Heart right ventricle (tissue), 16 donors: ENCODE measurements around the gene SETD2. TPM values are rescaled to one million over a fixed set of nuclear protein-coding genes. Genes with fewer than 3 reads are reported as not detected.

ENCODE experiments used
- ATAC-seq, 8 donors: fragments of 200-7000 bp; cut with Tn5 transposase; one replicate each; pipeline ENCODE4 v1.9.1; 2020; ENCODE audit warnings: mild to moderate bottlenecking in 8 of 8, moderate library complexity in 8 of 8, moderate number of reproducible peaks in 1 of 8
- DNase-seq, 2 donors: peaks; one replicate each; pipeline ENCODE4 v3.0.0-alpha.2; 2020
- H3K27ac ChIP-seq, 10 donors: fragments of 200-600 bp; sonication (generic) in 2 of 10; one replicate each; pipeline versions ENCODE4 v1.5.0 to v1.8.0; 2020 to 2022; ENCODE audit warnings: mild to moderate bottlenecking in 3 of 10
- H3K27me3 ChIP-seq, 7 donors: fragments of 200-600 bp; one replicate each; pipeline ENCODE4 v1.8.0; 2021 to 2022; ENCODE audit warnings: mild to moderate bottlenecking in 2 of 7
- H3K36me3 ChIP-seq, 9 donors: fragments of 200-600 bp; sonication (generic) in 1 of 9; one replicate each; pipeline versions ENCODE4 v1.5.0 to v1.8.0; 2020 to 2022; ENCODE audit warnings: mild to moderate bottlenecking in 2 of 9
- H3K4me1 ChIP-seq, 9 donors: fragments of 200-600 bp; sonication (generic) in 1 of 9; one replicate each; pipeline versions ENCODE4 v1.5.0 to v1.8.0; 2020 to 2022; ENCODE audit warnings: mild to moderate bottlenecking in 4 of 9
- H3K4me3 ChIP-seq, 10 donors: fragments of 200-600 bp; sonication (generic) in 2 of 10; one replicate each; pipeline versions ENCODE4 v1.5.0 to v1.8.0; 2020 to 2022; ENCODE audit warnings: mild to moderate bottlenecking in 7 of 10, moderate library complexity in 2 of 10
- H3K9me3 ChIP-seq, 11 donors: fragments of 200-600 bp in 10 of 11; sonication (generic) in 2 of 11; one replicate each; pipeline versions ENCODE4 v1.5.0 to v1.8.0; 2013 to 2022; ENCODE audit warnings: mild to moderate bottlenecking in 2 of 11, control low read depth in 1 of 11, moderate library complexity in 1 of 11
- CTCF ChIP-seq, 9 donors: fragments of 200-600 bp; sonication (generic) in 2 of 9; IDR thresholded peaks; one replicate each; pipeline versions ENCODE4 v1.5.0 to v1.8.0; 2021 to 2022; ENCODE audit warnings: antibody characterized with exemption in 9 of 9, mild to moderate bottlenecking in 5 of 9, moderate library complexity in 1 of 9
- WGBS, 2 donors: extraction: QIAGEN DNeasy Blood & Tissue Kit; methylation state at CpG; one replicate each; pipeline ENCODE4 v1.1.7; 2013; ENCODE audit warnings: inconsistent platforms in 1 of 2; 5-methylcytosine and 5-hydroxymethylcytosine counted together
- intact Hi-C, 10 donors: fragments of 100-400 bp; cut with DNase I; formaldehyde crosslinking; loops; one replicate each; pipeline versions ENCODE4 v1.11.1 to v1.14.2; 2022
- polyA plus RNA-seq, 2 donors: library from polyadenylated mRNA; stranded (reverse); fragments of 200-250 nt; gene quantifications; one replicate each; pipeline ENCODE4 v1.2.3, GENCODE V29; 2013
- total RNA-seq, 10 donors: library from RNA; stranded (reverse); fragmentation: NEBNext Ultra II Directional in 3 of 10; extraction: Animal tissue kit (Norgen Biotek cat#: 25700) in 3 of 10; gene quantifications; one replicate each; pipeline versions ENCODE4 v1.2.1 to v1.2.4, GENCODE V29; 2021 to 2023
- donor health status: Arrhythmogenic right ventricular cardiomyopathy.
- donor health status: ischemic (EF 13 %, LVEDD 7.1; RV severe dilation, severe dysfunction).
- donor health status: healthy with polysubstance abuse.
- donor health status: DM: no; HTN: yes; CAD: no.
- donor health status: DM: no; HTN: no; CAD: no.
- donor health status: ischemic (EF 25% LVEDD 6.9; RV normal size, moderate dysfunction).
- donor health status: ischemic (EF 25% LVEDD 5.7; RV mildly dilated, moderate dysfunction).
- donor health status: healthy.
- donor health status: DM: yes; HTN: yes; CAD: no.
- donor health status: Ischemic cardiomyopathy.
- donor health status: ischemic (EF 35%, LVEDD 5.7; RV mildly dilated, moderate dysfunction).
- donor health status: nonischemic (EF 11% LVEDD 7.7; RV severe dilation, severe dysfunction).
- donor health status: DM: yes; HTN: yes; CAD: no.
- donor health status: PGD.
- donor health status: ischemic (EF 29% LVEDD 5.4; RV normal size, mild dysfunction).
- donor health status: nonischemic (EF 23%, LVEDD 6.1; RV moderate dilation, normal function).

Gene SETD2
- total and polyA plus RNA-seq, 12 donors: 8.6 to 34.4 (median 30.0) TPM

GRCh38 chr3:47008851-47009224 lies 155.1 kb downstream of the SETD2 start:
- H3K4me1 ChIP-seq: peaks cover 5 to 20% (median 13%) of the 10 kb centered on the region in 9 donors
- no peak for TF ChIP-seq CTCF (IDR thresholded peaks at IDR 0.05)
- no peak for DNase-seq
- intact Hi-C loops: loop anchor here in 2 of 10 donors (10.0 kb wide), 1 partner anchor 304 kb away; the partner anchor contains the start of gene TMIE (in 2 of the 2)
- H3K4me3 ChIP-seq: peak overlapping the region in 9 of 10 donors; percentile 38 to 83 (median 73)
- H3K9me3 ChIP-seq: no peaks in the 10 kb centered on the region
- H3K27ac ChIP-seq: peak overlapping the region in 8 of 10 donors; percentile 81 to 95 (median 89)
- H3K27me3 ChIP-seq: no peaks in the 10 kb centered on the region
- peak in 1 of 8 donors; percentile 0 for ATAC-seq
- 24 to 25% methylated on average over 23 of the region's 23 CpGs for WGBS, 2 donors
- peaks cover 0 to 71% (median 4%) of the 10 kb centered on the region in 9 donors for H3K36me3 ChIP-seq

- peak overlapping the region in 1 of 10 donors; percentile 92 for H3K27ac ChIP-seq
- peaks cover 5 to 20% (median 13%) of the 10 kb centered on the region in 9 donors for H3K4me1 ChIP-seq
- peaks cover 0 to 71% (median 4%) of the 10 kb centered on the region in 9 donors for H3K36me3 ChIP-seq
- intact Hi-C loops: loop anchor here in 2 of 10 donors (10.0 kb wide), 1 partner anchor 304 kb away; the partner anchor contains the start of gene TMIE (in 2 of the 2)
- H3K27me3 ChIP-seq: no peaks in the 10 kb centered on the region
- TF ChIP-seq CTCF (IDR thresholded peaks at IDR 0.05): no peak
- 96 to 97% methylated on average over 13 of the region's 13 CpGs for WGBS, 2 donors
- H3K4me3 ChIP-seq: no peak overlapping the region
- DNase-seq: no peak
- no peaks in the 10 kb centered on the region for H3K9me3 ChIP-seq
- no peak for ATAC-seq
These were observed 155.6 kb downstream of the SETD2 start for GRCh38 chr3:47008234-47008796.

- Histone ChIP-seq H3K36me3 (peaks cover 0 to 73% (median 4%) of the 10 kb centered on the region in 9 donors), H3K4me3 (no peak overlapping the region), H3K27me3 (no peaks in the 10 kb centered on the region), H3K9me3 (no peaks in the 10 kb centered on the region), H3K4me1 (peaks cover 5 to 20% (median 13%) of the 10 kb centered on the region in 9 donors), H3K27ac (no peak overlapping the region)
- DNase-seq (peak in 1 of 2 donors; percentile 13), ATAC-seq (no peak)
- intact Hi-C loops: loop anchor here in 2 of 10 donors (10.0 kb wide), 1 partner anchor 303 kb away; the partner anchor contains the start of gene TMIE (in 2 of the 2)
- TF ChIP-seq CTCF (IDR thresholded peaks at IDR 0.05): no peak
- WGBS, 2 donors: 88 to 93% methylated on average over 16 of the region's 16 CpGs
These were observed 156.3 kb downstream of the SETD2 start for GRCh38 chr3:47007482-47008233.

- Histone ChIP-seq H3K9me3 (no peaks in the 10 kb centered on the region), H3K4me3 (no peak overlapping the region), H3K4me1 (peaks cover 5 to 16% (median 13%) of the 10 kb centered on the region in 9 donors), H3K27me3 (no peaks in the 10 kb centered on the region), H3K27ac (no peak overlapping the region), H3K36me3 (peaks cover 0 to 77% (median 4%) of the 10 kb centered on the region in 9 donors)
- intact Hi-C loops: loop anchor here in 2 of 10 donors (10.0 kb wide), 1 partner anchor 302 kb away; the partner anchor contains the start of gene TMIE (in 2 of the 2)
- no peak for ATAC-seq
- DNase-seq: peak in 1 of 2 donors; percentile 10
- WGBS, 2 donors: 86 to 90% methylated on average over 3 of the region's 3 CpGs
- TF ChIP-seq CTCF (IDR thresholded peaks at IDR 0.05): no peak
These were observed 156.9 kb downstream of the SETD2 start for GRCh38 chr3:47007001-47007400.
